ENCODE measurements around the gene WASF2.

GRCh38 chr1:27536767-27537166 lies 46.8 kb upstream of the WASF2 start:
- TF ChIP-seq POLR2A (IDR thresholded peaks at IDR 0.05) = no peak
- no peak for TF ChIP-seq CTCF (IDR thresholded peaks at IDR 0.05)

All from esophagus squamous epithelium (tissue), 4 donors.